ENCODE results near the gene DQX1.
A peak's percentile ranks its signal among the peaks of the same experiment; 100 is the strongest.

DQX1 gene

GRCh38 chr2:74530239-74531187 lies 4.5 kb upstream of the DQX1 start:
- peak; percentile 63 for DNase-seq

GRCh38 chr2:74529357-74530238 lies 3.6 kb upstream of the DQX1 start, which contains the start of the genes AUP1 and HTRA2:
Gene AUP1 (minus strand): TSS chr2:74529706. CDS start chr2:74529629, 77 bp downstream.
Gene HTRA2 (plus strand): TSS chr2:74529933. CDS start chr2:74530007, 74 bp downstream.
- DNase-seq = peak; percentile 84

DNA sequence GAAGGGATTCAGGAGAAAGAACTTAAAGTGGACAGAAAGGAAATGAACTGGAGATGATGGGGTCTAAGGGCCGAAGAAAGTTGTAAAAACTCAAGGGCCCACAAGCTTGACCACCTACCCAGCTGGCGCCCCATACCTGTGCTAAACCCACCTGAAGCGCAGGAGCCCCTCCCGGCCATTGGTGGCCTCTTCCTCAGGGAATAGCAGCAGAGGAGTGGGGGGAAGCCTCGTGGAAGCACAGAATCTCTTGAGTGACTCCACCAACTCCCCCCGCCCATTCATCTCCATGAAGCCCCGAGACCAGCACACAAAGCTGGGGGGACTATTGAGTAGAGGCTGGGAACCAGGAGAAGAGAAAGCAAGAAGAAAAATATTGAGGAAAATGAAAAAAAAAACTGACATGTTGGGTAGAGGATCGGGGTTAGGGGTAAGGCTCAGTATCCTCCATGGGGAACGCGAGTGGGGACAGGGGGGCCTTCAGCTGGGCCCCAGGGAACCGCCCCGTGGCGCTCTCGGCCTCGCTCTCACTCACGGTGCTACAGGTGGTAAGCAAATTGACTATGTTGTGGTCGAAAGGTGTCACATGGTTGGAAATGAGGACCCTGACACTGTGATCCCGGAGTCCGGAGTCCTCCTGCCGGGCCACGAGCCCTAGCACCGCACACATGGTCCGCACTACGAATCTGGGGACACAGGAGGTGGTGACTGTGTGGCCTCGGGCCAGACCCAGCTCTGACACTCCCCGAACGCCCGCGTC lies 2.7 kb upstream of the DQX1 start:
- no peak for DNase-seq

DNA sequence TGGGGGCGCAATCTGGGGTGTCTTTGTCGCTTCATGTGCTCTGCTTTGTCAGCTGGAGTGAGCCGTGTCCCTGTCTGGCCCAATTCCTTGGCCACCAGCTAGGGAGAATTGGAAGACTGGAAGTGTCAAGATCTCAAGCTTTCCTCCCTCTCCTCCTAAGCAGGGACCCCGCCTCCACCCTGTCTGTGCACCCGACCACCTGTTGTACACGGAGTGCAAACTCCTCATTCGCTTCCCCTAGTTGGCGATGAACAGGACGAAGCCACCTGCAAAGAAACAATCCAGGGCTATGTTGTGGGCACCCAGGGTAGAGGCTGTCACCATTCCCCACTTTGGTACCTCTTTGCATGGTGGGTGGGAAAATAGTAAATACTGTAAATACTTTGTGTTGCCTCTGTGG lies 1.7 kb upstream of the DQX1 start:
- DNase-seq = no peak

DNA sequence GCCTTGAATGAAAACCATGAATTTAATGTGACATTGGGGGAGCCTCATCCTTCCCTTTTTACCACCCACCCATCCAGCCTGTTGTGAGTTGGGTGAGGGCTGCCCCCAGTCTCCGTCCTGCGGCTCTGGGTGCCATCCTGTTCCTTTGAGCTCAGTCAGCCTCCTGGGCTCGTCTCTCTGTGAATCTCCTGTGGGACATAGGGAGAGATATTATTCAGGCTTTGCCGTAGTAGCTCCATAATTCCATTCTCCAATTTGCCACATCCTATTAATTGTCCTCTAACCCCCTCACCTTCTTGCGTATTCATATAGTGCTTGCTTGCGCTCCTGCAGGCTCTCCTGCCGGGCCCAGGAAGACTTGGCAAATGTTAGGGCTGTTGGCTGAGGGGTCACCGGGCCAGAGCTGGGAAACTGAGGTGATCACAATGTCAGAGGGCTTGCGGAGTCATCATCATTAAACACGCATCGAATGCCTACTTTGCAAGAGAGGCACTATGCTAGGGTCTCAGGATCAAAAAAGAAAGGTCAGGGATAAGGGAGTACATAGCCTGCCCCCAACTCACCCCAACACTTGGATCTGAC lies 709 bp upstream of the DQX1 start:
- DNase-seq = no peak

GRCh38 chr2:74524955-74525716 lies 895 bp downstream of the DQX1 start:
- no peak for DNase-seq

- DNase-seq = no peak
Measured at GRCh38 chr2:74524005-74524404, 2.0 kb downstream of the DQX1 start.

DNA sequence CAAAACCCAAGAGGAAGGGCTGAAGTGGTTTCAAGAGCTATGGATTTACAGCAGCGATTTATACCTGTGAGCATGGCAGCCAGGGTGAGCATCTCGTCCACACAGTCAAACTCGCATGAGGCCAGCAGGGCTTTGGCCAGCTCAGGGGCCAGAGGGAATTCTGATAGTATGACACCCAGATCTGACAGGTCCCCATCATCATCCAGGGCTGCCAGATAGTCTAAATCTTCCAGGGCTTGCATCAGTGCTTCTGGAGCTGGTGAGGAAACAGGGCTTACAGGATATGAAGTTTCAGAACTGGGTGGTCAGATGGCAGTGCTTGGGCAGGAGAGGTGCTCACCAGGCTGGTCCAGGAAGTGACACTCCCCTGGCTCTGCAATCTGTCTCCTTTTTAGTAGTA lies 3.5 kb downstream of the DQX1 start:
- no peak for DNase-seq

DNA sequence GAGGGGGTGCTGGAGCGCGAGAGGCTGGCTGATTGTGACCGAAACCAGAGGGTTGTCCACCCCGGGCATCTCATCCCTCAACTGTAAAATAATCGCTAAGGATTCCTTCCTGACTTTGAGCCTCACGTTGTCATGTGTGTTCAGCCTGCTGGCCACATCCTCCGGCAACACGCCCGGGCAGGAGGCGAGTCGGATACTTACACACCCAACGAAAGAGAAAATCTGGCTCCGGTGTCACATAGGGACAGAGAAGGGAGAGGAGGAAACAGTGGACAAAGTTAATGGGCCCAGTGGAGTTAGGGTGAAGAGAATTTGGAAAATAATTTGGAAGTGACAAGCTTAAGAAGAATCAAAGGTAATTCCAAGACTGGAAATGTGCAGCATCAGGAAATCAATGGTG lies 9.4 kb downstream of the DQX1 start:
- DNase-seq = no peak

GRCh38 chr2:74515981-74516633 lies 9.9 kb downstream of the DQX1 start:
- DNase-seq = peak; percentile 74

DNA sequence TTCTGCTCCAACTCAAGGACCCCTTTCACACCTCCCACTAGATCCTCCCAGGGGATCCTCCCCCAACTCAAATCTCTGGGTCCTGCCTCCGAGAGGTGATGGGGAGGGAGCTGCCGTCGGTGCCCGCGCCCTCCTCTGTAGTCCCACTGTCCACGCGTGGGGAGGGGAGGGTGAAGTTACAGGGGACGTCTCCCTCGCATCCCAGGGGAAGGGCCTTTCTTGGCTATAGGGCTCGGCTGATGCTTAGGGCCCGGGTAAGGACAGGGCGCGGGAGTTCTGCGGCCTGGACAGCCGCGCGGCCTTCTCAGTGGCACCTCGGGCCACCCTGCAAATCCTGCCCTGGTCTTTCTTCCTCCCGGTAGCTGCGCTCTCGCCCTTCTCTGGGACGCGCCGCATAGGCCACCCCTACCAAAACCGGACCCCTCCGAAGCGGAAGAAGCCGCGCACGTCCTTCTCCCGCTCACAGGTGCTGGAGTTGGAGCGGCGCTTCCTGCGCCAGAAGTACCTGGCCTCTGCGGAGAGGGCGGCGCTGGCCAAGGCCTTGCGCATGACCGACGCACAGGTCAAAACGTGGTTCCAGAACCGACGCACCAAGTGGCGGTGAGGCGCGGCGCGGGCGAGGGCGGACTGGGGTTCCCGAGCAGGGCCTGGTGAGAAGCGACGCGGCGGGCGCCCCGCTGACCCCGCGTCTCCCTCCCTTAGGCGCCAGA lies 10.6 kb downstream of the DQX1 start:
- no peak for DNase-seq

GRCh38 chr2:74514368-74515270 lies 11.4 kb downstream of the DQX1 start, which contains the start of gene TLX2:
Gene TLX2 (plus strand): TSS chr2:74514450. CDS start chr2:74514807, 357 bp downstream.
- no peak for DNase-seq

DNA sequence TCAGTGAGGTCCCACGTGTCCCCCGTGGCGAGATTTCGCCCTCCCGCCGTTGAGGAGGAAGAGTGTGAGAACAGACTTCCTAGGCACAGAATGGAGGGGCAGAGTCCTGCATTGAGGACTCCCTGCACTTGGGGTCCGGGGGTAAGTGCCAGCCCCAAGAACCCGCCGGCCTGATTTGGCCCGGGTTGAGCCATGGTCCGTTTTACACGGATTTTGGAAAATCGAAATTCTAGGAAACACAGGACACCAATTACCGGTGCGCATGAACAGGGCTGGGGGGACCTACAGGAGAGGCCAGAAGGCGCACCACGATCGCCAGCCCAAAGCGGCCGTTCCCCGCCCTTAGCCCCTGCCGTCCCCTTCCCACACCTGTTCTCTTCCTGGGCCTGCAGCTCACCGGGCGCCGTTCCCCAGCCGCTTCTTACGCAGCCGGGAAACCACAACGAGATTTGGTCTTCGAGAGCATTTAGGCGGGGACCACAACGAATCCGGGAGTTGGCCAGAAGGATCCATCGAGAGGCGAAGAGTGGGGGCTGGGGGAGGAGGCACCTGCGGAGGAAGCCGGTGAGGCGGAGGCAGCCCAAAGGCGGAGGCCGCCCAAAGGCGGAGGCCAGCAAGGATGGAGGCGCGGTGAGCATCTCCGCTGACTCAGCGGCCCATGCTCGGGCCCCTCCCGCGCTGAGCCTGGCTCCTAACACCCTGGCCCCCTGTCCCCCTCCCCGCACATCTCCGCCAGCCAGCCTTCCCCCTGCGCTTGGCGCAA lies 12.2 kb downstream of the DQX1 start:
- no peak for DNase-seq

- no peak for DNase-seq
Measured at GRCh38 chr2:74512744-74513604, 13.1 kb downstream of the DQX1 start.

DNA sequence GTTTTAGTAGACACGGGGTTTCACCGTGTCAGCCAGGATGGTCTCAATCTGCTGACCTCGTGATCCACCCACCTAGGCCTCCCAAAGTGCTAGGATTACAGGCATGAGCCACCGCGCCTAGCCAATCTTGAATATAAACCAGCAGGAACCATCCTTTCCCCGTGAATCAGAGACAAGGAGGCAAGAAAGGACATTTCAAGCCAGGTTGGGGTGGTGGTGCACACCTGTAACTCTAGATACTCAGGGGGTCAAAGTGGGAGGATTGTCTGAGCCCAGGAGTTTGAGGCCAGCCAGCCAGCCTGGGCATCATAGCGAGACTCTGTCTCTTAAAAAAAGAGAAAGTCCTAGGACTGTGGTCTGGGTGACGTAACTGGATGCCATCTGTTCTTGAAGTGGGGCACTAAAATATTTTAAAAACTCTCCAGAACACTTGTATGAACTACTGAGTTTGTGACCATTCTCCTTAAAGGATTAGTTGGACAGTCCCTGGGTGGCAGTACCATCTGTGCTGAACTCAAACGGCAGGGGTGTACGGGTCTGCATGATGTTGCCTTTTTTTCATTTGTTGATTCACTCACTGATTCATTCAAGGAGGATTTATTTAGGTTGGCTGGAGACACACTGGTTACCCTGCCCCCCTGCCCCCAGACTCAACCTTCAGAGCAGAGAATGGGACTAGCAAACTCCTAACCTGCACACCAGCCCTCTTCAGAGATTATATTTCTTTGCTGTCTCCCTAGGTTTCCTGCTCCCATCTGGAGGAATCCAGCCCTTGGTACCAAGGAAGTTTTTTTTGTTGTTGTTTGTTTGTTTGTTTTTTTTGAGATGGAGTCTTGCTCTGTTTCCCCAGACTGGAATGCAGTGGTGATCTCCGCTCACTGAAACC lies 14.7 kb downstream of the DQX1 start:
- DNase-seq = no peak

DNA sequence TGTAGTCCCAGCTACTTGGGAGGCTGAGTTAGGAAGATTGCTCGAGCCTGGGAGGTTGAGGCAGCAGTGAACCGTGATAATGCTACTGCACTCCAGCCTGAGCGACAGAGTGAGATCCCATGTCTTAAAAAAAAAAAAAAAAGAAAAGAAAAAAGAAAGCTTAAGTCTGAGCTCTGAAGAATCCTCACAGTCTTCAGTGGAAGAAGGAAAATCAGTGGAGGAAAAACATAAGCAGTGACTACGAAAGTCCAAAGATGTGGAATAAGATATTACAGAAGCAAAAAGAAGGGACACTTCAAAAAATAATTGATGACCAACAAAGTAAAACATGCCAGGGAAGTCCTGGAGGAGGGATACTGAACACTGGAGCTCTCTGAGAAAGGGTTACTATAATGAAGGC lies 15.8 kb downstream of the DQX1 start:
- DNase-seq = no peak
